HG03432 (cell line): ENCODE measurements around the gene CIPC.

Experiments
- ATAC-seq: cut with Tn5 transposase; IDR thresholded peaks from one replicate; pipeline ENCODE4 v1.9.1; 2021; ENCODE audit warnings: mild to moderate bottlenecking, moderate library complexity; ENCODE audit not compliant: unreplicated experiment

Gene CIPC, protein sequence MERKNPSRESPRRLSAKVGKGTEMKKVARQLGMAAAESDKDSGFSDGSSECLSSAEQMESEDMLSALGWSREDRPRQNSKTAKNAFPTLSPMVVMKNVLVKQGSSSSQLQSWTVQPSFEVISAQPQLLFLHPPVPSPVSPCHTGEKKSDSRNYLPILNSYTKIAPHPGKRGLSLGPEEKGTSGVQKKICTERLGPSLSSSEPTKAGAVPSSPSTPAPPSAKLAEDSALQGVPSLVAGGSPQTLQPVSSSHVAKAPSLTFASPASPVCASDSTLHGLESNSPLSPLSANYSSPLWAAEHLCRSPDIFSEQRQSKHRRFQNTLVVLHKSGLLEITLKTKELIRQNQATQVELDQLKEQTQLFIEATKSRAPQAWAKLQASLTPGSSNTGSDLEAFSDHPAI

GRCh38 chr14:77097700-77098528, at the start of gene CIPC:
Gene CIPC, plus strand, starts transcription at chr14:77098258. Its CDS starts 7,451 bp downstream, at chr14:77105709.
- peak; percentile 90 for ATAC-seq

- ATAC-seq: no peak
These were observed 46.9 kb upstream of the CIPC start for GRCh38 chr14:77051116-77051515.

DNA sequence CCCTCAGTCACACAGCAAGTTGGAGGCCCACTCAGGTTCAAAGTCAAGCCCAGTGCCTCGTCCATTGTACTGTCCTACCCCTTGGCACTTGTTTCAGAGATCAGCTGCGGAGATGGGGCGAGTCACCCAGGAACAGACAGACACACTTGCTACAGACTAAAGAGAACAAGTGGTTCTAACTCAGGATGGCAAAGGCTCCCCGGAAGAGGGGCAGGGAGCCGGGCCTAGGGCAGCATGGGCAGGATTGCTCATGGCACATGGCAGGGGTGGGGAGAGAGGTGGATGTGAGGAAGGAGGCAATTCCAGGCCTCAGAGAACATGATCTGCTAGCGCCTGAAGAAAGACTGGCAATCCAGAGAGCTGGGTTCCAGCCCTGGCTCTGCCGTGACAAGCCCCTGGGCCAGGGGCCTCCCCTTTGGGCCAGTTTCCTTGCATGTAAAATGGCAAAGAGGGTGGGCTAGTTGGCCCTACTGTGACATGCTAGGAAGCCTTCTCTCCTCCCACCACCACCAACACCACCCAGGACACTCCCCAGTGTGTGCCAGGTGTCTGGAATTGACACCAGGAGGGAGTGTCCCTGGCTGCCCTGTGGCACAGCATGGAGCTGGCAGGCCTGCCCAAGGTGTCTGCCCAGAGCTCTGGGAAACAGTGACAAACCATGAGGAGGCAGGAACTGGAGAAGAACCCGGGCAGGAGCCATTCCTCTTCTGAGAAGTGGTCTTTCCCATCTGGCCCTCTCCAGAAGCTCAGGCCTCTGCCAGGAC, 45.6 kb upstream of the CIPC start:
- no peak for ATAC-seq

DNA sequence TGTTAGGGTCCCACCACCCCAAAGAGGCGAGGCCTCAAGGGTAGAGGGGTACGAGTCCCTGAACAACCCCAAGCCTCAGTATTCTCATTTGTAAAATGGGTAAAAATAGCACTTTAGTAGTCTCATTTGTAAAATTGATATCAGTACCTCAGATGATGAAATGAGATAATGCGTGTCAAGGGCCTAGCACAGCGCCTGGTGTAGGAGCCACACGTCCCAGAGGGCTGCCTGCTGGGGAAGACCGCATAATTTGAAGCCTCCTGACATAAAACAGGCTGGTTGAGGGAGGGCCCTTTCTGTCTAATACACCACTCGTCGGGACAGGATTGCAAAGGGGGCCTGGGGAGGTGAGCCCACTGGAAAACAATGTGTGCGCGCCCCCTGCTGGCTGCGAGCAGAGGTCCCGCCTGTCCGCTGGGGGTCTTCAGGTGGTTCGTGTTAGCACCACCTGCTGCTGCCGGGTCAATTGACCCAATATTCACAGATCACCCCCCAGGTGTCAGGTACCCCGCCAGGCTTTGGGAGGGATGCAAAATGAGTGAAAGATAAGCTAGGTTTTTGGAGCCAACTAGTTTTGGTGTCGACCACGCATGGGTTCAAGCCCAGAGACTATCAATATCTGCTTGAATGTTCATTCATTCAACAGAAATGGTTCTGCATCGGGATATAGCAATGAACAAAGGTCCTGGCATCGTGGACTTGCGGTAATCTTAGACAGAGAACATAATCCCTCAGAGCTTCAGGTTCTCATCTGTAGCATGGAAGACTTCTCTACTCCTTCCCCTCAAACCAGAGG, 44.8 kb upstream of the CIPC start:
- peak; percentile 59 for ATAC-seq

GRCh38 chr14:77055306-77055705, 42.8 kb upstream of the CIPC start:
- ATAC-seq: no peak

DNA sequence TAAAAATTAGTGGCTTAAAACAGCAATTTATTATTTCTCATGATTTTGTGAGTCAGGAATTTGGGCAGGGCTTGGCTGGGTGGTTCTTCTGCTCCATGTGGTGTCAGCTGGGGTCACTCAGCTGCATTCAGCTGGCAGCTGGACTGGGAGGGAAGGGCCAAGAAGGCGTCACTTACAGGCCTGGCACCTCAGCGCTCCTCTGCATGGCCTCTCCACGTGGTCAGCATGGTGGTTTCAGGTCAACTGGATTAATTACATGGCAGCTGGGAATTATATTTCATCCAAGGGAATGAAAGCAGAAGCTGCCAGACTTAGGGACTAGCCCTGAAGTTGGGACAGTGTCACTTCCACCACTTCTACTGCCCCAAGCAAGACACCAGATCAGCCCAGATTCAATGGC, 42.1 kb upstream of the CIPC start:
- no peak for ATAC-seq

- ATAC-seq: no peak
These were observed 39.9 kb upstream of the CIPC start for GRCh38 chr14:77058117-77058516.

DNA sequence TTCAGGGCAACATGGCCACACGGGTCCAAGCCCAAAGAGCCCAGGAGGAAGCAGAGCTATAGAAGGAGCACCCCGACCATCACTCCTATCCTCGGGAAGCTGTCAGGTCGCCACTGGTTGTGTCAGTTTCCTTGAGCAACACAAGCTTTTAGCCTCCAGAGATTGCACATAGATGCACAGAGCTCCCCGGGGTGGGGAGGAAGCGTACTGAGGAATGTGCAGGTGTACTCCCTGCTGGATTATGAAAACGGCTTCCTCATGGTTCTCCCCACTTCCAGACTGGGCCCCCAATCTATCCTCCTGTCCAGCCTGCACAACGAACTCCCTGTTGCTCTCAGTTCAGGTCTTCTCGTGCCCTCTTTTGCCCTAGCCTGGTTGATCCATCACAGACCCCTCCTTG, 39.3 kb upstream of the CIPC start:
- ATAC-seq: no peak

- no peak for ATAC-seq
These were observed 38.7 kb upstream of the CIPC start for GRCh38 chr14:77059276-77059915.

DNA sequence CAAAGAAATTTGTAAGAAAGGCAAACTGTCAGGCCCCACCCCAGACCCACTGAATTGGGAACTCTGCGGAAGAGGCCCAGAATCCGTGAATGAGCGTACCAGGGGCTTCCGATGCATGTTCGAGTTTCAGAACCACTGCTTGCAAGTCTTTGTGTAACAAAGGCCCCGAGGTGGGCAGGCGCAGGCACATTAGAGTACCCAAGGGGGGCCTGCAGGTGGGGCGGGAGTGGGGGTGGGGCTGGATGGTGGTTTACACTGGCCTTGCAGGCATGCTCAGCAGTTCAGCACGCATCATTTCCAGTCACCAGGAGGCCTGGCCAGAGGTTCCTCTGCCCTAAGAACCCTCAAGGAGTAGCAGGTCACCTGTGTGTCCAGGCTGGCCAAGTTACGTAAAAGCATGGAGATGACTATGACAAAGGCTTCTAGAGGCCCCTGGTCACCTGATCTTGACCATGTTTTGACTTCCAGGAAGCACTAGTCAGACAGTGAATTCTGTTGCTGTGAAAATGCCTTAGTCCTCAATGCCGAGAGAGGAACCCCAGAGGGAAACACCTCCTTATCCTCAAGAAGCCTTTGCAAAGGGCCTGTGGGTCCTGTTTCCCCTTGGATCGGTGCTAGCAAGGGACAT, 36.3 kb upstream of the CIPC start:
- no peak for ATAC-seq

GRCh38 chr14:77062261-77062660, 35.8 kb upstream of the CIPC start:
- ATAC-seq: no peak

DNA sequence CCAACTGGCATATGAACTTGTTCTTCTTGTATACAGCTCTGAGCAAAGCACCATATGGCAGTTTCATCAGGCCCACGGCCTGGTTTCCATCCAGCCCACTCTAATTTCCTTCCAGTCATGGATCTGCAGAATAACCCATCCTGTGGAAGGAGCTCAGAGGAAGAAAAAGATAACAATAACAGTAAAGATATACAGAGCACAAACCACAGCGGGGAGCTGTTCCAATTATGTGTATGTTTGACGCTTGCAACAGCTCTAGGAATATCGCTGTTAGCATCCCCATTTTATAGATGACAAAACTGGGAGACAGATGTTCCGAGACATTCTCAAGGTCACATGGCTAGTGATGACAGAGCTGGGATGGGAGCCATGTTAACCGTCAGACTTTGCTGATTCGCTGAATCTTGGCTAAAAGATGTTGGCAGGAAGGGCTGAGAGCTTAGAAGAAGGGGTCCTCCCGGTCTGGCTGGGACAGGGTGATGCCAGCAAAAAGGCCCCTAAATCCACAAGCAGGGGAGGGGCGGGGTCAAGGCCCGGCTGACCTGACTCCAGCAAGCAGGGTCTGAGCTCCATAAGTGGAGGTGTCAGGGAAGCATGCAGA, 34.4 kb upstream of the CIPC start:
- ATAC-seq: no peak

- ATAC-seq: no peak
These were observed 33.4 kb upstream of the CIPC start for GRCh38 chr14:77064521-77065178.

DNA sequence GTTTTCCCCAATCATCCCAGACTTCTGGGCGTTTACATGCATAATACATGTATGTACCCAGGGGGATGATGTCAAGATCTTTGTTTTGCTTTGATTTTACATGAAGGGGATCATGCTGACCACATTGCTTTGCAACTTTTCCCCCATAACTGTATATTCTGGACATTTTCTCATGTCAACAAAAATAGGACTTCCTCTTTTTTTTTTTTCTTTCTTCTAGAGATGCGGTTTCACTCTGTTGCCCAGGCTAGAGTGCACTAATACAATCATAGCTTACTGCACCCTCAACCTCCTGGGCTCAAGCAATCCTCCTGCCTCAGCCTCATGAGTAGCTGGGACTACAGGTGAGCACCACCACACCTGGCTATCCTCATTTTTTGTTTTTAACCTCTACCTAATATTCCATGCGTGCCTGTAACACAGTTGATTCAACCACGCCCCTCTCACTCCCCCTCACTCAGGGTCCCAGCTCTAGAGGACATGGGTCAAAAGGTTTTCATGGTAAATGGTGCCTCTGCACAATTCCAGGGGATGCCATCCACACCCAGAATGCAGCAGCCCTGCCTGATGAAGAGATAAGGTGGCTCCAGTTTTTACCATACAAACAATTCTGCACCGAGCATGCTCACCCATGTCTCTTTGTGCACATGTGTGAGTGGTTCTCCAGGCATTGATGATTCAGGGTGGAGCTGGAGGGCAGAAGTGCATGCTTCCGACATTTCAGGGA, 32.0 kb upstream of the CIPC start:
- peak; percentile 51 for ATAC-seq

DNA sequence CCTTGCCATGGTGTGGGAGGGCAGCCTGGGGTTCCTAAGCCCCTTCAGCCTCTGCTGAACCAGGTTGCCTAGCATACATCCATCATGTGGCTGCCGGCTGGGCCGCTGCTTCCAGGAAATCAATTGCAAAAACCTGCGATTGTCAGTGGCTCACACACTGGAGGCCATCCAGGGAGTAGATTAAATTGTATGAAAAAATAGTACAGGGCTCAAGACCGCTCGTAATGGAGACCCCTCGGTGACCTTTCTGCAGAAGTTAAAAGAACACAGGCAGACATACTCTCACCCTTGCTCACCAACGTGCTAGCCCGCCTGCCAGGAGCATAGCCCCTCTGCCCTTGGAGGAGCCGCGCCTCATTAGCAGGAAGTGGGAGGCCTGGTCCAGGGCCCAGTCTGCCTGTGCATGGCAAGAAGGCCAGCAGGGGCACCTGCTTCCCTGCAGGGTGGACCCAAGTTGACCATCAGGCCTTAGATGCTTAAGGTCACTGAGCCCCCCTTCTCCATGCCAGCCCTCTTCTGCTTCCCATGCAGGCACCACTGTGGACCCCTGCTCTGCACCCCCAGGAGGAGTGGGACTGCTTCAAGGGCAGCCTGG, 31.4 kb upstream of the CIPC start:
- no peak for ATAC-seq

DNA sequence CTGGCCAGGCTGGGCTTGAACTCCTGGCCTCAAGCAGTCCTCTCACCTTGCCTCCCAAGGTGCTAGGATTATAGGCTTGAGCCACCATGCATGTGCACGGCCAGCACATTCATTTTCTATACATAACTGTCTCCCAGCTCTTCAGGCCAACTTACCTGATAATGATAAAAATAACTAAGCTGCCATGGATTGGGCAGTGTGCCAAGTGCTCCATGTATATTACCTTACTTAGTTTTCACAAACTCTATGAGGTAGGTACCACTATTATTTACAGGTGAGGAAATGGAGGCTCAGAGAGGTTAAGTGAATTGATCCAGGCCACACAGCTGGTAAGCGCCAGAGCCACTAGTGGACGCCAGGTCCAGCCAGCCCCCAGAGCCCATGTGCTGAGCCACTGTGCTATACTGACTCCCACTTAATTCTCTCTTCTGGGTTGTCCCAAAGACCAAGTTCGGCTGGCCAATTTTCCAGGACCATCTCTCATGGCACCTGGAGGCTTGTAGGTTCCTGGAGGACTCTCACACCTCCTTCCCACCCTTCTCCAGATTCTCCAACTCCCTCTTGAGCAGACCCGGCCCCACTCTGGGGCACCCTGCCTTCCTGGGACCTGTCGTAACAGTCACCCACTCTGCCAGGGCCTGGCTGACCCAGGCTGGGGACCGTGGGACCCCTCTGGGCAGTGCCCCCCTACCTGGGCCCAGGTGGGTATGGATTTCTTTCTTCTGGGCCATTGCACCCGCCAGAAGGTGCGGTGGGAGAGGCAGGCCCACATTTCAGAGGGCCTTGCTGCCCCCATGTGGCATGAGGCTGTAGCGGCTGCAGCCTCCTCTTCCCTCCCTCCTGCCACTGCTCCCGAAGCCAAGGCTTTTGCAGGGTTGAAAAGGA, 30.2 kb upstream of the CIPC start:
- ATAC-seq: no peak
